Osteocyte (in vitro differentiated cells): ENCODE results near the gene GDPGP1. TPM values are rescaled to one million over a fixed set of nuclear protein-coding genes. Genes with fewer than 3 reads are reported as not detected.

ENCODE experiments used
- DNase-seq: peaks from one replicate; pipeline ENCODE4 v3.0.0; 2021; ENCODE audit warnings: mixed read lengths; ENCODE audit not compliant: unreplicated experiment; ENCODE audit errors: extremely low spot score
- H3K27ac Mint-ChIP-seq: one replicate; pipeline ENCODE4 v1.8.0; 2021; ENCODE audit warnings: mild to moderate bottlenecking, mixed read lengths; ENCODE audit not compliant: unreplicated experiment
- H3K27me3 Mint-ChIP-seq: one replicate; pipeline ENCODE4 v1.8.0; 2021; ENCODE audit warnings: mixed read lengths; ENCODE audit not compliant: unreplicated experiment
- H3K36me3 Mint-ChIP-seq: one replicate; pipeline ENCODE4 v1.8.0; 2021; ENCODE audit warnings: mixed read lengths; ENCODE audit not compliant: unreplicated experiment
- H3K4me1 Mint-ChIP-seq: one replicate; pipeline ENCODE4 v1.8.0; 2021; ENCODE audit warnings: mixed read lengths; ENCODE audit not compliant: unreplicated experiment
- H3K4me3 Mint-ChIP-seq: one replicate; pipeline ENCODE4 v1.8.0; 2021; ENCODE audit warnings: mild to moderate bottlenecking, moderate library complexity, mixed read lengths; ENCODE audit not compliant: unreplicated experiment
- H3K9me3 Mint-ChIP-seq: one replicate; pipeline ENCODE4 v1.8.0; 2021; ENCODE audit warnings: mixed read lengths; ENCODE audit not compliant: unreplicated experiment
- total RNA-seq: library from RNA; stranded (reverse); gene quantifications from 2 replicates; pipeline ENCODE4 v1.2.1, GENCODE V29; 2021
- TF ChIP-seq, protein P1 (sequence below): fragments of 200-600 bp; sonication (generic); IDR thresholded peaks from 2 replicates; pipeline ENCODE4 v1.5.0; 2021; ENCODE audit warnings: antibody characterized with exemption, mild to moderate bottlenecking, moderate library complexity

Gene GDPGP1
- total RNA-seq, 1 donor from 2014 or later, result 6.6 TPM

DNA sequence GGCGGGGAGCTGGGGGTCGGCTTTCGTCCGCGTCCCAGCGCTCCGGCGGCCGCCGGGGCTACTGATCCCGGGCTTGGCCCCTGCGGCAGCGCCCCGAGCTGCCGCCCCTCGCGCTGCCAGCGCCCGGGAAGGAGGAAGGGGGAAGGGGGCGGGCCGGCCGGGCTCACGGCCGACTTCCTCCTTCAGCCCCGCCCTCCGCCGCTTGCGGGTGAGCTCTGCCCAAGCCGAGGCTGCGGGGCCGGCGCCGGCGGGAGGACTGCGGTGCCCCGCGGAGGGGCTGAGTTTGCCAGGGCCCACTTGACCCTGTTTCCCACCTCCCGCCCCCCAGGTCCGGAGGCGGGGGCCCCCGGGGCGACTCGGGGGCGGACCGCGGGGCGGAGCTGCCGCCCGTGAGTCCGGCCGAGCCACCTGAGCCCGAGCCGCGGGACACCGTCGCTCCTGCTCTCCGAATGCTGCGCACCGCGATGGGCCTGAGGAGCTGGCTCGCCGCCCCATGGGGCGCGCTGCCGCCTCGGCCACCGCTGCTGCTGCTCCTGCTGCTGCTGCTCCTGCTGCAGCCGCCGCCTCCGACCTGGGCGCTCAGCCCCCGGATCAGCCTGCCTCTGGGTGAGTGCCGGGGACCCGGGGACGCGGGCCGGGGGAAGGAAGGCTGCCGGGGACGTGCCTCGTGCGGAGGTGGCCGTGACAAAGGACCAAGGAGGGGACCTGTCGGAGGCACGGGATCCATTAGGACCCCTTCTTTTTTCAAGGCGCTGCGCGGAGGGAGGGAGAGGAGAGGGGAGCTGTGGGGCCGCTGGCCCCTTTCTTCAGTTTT, 32.7 kb upstream of the GDPGP1 start, which contains the start of gene SEMA4B:
SEMA4B (plus strand) TSS at position 201 of the 814 bp plus-strand sequence; CDS start at position 450, 249 bp downstream.
- no peaks in the 10 kb centered on the region for H3K27me3 Mint-ChIP-seq
- TF ChIP-seq, protein P1, sequence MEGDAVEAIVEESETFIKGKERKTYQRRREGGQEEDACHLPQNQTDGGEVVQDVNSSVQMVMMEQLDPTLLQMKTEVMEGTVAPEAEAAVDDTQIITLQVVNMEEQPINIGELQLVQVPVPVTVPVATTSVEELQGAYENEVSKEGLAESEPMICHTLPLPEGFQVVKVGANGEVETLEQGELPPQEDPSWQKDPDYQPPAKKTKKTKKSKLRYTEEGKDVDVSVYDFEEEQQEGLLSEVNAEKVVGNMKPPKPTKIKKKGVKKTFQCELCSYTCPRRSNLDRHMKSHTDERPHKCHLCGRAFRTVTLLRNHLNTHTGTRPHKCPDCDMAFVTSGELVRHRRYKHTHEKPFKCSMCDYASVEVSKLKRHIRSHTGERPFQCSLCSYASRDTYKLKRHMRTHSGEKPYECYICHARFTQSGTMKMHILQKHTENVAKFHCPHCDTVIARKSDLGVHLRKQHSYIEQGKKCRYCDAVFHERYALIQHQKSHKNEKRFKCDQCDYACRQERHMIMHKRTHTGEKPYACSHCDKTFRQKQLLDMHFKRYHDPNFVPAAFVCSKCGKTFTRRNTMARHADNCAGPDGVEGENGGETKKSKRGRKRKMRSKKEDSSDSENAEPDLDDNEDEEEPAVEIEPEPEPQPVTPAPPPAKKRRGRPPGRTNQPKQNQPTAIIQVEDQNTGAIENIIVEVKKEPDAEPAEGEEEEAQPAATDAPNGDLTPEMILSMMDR, result no peak
- H3K4me3 Mint-ChIP-seq, result peak within 1 kb of the TSS; percentile 83
- no peaks in the 10 kb centered on the region for H3K9me3 Mint-ChIP-seq
- peaks cover 4% of the 10 kb centered on the region for H3K36me3 Mint-ChIP-seq
- peaks cover 21% of the 10 kb centered on the region for H3K4me1 Mint-ChIP-seq
- DNase-seq, result no peak
- H3K27ac Mint-ChIP-seq, result peak within 1 kb of the TSS; percentile 52

DNA sequence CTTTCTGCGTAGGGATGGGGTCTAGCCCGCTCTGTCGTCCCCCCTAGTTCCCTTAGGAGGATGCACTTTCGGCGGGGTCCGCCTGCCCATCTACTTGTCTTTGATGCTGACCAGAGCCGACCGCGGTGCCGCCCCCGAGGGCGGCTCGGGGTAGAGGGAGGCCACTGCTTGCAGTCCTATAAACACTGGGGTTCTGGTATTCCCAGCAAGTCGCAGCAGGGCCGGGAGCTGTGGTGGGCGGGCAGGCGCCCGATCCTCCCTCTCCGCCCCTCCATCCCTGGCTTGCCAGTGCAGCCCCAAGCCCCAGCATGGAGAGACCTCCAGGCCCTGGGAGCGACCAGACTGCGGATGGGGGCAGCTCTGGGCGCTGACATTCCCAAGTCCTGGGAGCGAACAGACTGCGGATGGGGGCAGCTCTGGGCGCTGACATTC, 32.0 kb upstream of the GDPGP1 start:
- no peak for DNase-seq
- no peaks in the 10 kb centered on the region for H3K9me3 Mint-ChIP-seq
- peak overlapping the region; percentile 44 for H3K27ac Mint-ChIP-seq
- H3K36me3 Mint-ChIP-seq, result peaks cover 7% of the 10 kb centered on the region
- TF ChIP-seq, protein P1, result no peak
- H3K27me3 Mint-ChIP-seq, result no peaks in the 10 kb centered on the region
- peak overlapping the region; percentile 83 for H3K4me3 Mint-ChIP-seq
- peaks cover 21% of the 10 kb centered on the region for H3K4me1 Mint-ChIP-seq

DNA sequence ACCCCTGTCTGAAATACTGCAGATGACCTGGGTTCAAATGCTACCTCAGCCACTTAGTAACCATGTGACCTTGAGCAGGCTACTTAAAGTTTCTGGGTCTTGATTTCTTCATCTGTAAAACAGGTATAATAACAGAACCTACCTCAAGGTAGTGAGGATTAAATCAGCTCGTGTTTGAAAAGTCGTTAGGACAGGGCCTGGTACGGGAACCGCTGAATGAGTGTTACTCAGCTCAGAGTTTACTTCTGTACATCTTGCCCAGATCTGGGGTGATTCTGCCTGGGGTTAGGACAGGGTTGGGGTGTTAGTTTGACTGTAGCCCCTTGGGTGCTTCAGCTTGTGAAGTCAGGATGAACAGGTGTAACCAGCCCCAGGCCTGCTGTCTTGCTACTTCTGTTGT, 31.1 kb upstream of the GDPGP1 start:
- peak overlapping the region; percentile 83 for H3K4me3 Mint-ChIP-seq
- H3K27me3 Mint-ChIP-seq, result no peaks in the 10 kb centered on the region
- DNase-seq, result no peak
- H3K36me3 Mint-ChIP-seq, result peaks cover 9% of the 10 kb centered on the region
- H3K9me3 Mint-ChIP-seq, result no peaks in the 10 kb centered on the region
- H3K4me1 Mint-ChIP-seq, result peaks cover 21% of the 10 kb centered on the region
- no peak overlapping the region for H3K27ac Mint-ChIP-seq
- TF ChIP-seq, protein P1, result no peak

DNA sequence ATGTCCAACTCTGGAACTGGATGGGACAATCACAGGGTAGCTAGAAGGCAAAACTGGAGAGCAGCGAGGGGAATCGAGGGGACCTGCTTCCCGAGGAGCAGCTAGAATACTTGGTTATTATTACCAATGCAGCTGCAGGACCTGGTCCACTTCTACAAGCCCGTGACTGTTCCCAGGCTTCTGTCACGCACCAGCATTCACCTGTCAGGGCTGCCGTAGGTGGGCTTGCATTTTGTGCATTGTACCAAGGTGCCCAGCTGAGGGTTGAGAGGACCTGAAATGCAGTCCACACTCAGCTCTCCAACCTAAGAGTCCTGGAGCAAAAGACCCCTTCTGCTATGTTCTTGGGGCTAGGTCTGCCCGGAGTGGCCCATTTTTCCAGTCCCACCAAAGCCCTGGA, 30.5 kb upstream of the GDPGP1 start:
- Mint-ChIP-seq H3K4me3 (no peak overlapping the region), H3K4me1 (peaks cover 21% of the 10 kb centered on the region)

DNA sequence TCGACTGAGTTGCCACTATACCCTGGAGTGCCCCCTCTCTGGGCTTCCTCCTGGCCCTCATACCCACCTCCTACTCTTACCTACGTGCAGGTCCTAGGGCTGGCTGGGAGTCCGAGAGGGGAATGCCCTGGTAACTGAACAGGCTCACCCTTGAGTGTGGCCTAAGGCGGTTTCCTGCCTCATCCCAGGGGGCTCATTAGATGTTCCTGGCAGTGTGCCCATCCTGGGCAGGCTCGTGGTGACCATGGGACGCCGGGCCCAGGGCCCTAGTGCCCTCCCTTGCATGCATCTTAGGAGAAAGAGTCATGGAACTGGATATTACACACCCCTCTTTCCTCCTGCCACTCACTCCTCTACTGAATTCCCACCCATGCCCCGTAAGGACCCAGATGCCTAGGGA, 30.1 kb upstream of the GDPGP1 start:
- Mint-ChIP-seq H3K36me3 (peaks cover 9% of the 10 kb centered on the region), H3K27ac (no peak overlapping the region), H3K9me3 (no peaks in the 10 kb centered on the region), H3K4me1 (peaks cover 21% of the 10 kb centered on the region), H3K4me3 (peak overlapping the region; percentile 18), H3K27me3 (no peaks in the 10 kb centered on the region)
- TF ChIP-seq, protein P1, result no peak
- DNase-seq, result no peak

More for the DNA sequence above, 30.5 kb upstream of the GDPGP1 start:
- no peaks in the 10 kb centered on the region for H3K9me3 Mint-ChIP-seq
- H3K36me3 Mint-ChIP-seq, result peaks cover 9% of the 10 kb centered on the region
- TF ChIP-seq, protein P1, result no peak
- H3K27me3 Mint-ChIP-seq, result no peaks in the 10 kb centered on the region
- DNase-seq, result no peak
- H3K27ac Mint-ChIP-seq, result no peak overlapping the region
